C4-2B (cell line): ENCODE results near the gene WNT2B.
"Not testable (repeated sequence)": the region's sequence is repeated elsewhere in the genome, so short reads cannot be mapped to it uniquely, and the experiment has no call there.

Source experiments
- H3K27ac ChIP-seq: fragments of 450-650 bp; 2 replicates; pipeline ENCODE4 v1.5.1; 2017
- CTCF ChIP-seq: fragments of 450-650 bp; conservative IDR thresholded peaks from 2 replicates; pipeline ENCODE4 v1.5.1; 2017; ENCODE audit warnings: mild to moderate bottlenecking
- ZFX ChIP-seq: fragments of 450-650 bp; IDR thresholded peaks from 2 replicates; pipeline ENCODE4 v1.6.1; 2017

The WNT2B gene

DNA sequence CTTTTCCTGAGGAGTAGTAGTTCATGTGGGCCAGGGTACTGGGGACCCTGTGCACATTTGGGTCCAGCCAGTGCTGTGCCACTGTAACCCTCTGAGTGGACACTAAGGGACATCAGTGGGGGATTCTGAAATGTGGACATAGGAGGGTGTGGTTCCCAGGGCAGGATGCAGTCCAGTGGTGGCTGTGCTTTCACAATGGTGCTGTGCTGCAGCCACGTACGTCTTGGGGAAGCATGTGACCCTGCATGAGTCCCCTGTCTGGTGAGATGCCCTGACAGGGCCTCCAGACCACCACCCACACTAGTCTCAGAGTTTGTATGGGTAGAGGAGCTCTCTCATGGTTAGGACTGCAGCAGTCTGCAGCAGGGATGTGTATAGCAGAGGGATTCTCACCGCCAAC, 37.8 kb upstream of the WNT2B start:
- H3K27ac ChIP-seq: no peak overlapping the region
- TF ChIP-seq CTCF (no peak), ZFX (no peak)

- H3K27ac ChIP-seq: no peak overlapping the region
- TF ChIP-seq CTCF: no peak
Observed at GRCh38 chr1:112472142-112472541, 36.6 kb upstream of the WNT2B start.

- no peak overlapping the region for H3K27ac ChIP-seq
- no peak for TF ChIP-seq CTCF
- TF ChIP-seq ZFX: no peak
Observed at GRCh38 chr1:112477550-112477949, 31.2 kb upstream of the WNT2B start.

- H3K27ac ChIP-seq: no peak overlapping the region
- no peak for TF ChIP-seq ZFX
- no peak for TF ChIP-seq CTCF
Observed at GRCh38 chr1:112478314-112478713, 30.5 kb upstream of the WNT2B start.

GRCh38 chr1:112486063-112486462, 22.7 kb upstream of the WNT2B start:
- H3K27ac ChIP-seq: not testable (repeated sequence)

- not testable (repeated sequence) for H3K27ac ChIP-seq
Observed at GRCh38 chr1:112487686-112488085, 21.1 kb upstream of the WNT2B start.

DNA sequence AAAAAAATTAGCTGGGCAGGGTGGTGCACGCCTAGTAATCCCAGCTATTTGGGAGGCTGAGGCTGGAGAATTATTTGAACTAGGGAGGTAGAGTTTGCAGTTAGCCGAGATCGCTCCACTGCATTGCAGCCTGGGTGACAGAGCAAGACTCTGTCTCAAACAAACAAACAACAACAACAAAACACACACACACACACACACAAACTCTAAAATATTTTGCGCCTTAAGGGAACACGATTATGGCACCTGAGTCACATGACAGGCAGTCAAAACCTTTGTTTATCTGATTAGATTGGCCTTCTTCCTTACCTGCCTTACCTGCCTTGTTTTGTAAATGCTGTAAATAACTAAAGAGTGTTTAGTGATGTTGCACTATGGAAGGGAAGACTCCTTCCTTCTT, 20.6 kb upstream of the WNT2B start:
- no peak for TF ChIP-seq CTCF
- TF ChIP-seq ZFX: no peak
- H3K27ac ChIP-seq: no peak overlapping the region

GRCh38 chr1:112492076-112492475, 16.7 kb upstream of the WNT2B start:
- TF ChIP-seq ZFX (no peak), CTCF (no peak)
- no peak overlapping the region for H3K27ac ChIP-seq

DNA sequence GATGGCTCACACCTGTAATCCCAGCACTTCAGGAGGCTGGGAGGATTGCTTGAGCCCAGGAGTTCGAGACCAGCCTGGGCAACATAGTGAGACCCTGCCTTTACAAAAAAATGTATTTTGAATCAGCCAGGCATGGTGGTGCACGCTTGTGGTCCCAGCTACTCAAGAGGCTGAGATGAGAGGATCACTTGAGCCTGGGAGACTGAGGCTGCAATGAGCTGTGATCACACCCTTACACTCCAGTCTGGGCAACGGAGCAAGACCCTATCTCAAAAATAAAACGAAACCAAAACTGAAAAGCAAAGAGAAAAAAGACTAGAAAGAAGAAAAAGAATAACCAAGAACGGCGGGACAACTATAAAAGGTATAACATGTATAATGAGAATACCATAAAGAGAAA, 15.4 kb upstream of the WNT2B start:
- TF ChIP-seq ZFX: no peak
- TF ChIP-seq CTCF: no peak
- no peak overlapping the region for H3K27ac ChIP-seq
